Gastroesophageal sphincter (tissue), 3 donors: Measurements from ENCODE around the gene SH3GL3.

Source experiments
- CTCF ChIP-seq, 4 experiments: fragments of 200-600 bp in 2 of 4; fragments of 450-650 bp in 2 of 4; sonication (generic) in 1 of 4; IDR thresholded peaks; one replicate each; pipeline ENCODE4 v1.5.1; 2017 to 2019; ENCODE audit warnings: antibody characterized with exemption in 4 of 4, mild to moderate bottlenecking in 2 of 4, moderate library complexity in 2 of 4
- POLR2A ChIP-seq, 2 donors: fragments of 450-650 bp; IDR thresholded peaks; one replicate each; pipeline ENCODE4 v1.6.1; 2017; ENCODE audit warnings: antibody characterized with exemption in 2 of 2, mild to moderate bottlenecking in 2 of 2, moderate library complexity in 1 of 2

- TF ChIP-seq CTCF (IDR thresholded peaks at IDR 0.05), result no peak
- no peak for TF ChIP-seq POLR2A (IDR thresholded peaks at IDR 0.05)
Measured at GRCh38 chr15:83656943-83657528, 209.9 kb downstream of the SH3GL3 start.
